HepG2 (cell line): ENCODE measurements around the gene VCAN. TPM values are rescaled to one million over a fixed set of nuclear protein-coding genes. Genes with fewer than 3 reads are reported as not detected.

Source experiments
- ATAD3A ChIP-seq: sonication (generic); formaldehyde crosslinking; IDR thresholded peaks from 2 replicates; pipeline ENCODE4 v1.4.0; 2020; ENCODE audit warnings: missing genetic modification reagents
- BORCS8-MEF2B ChIP-seq: sonication (generic); formaldehyde crosslinking; IDR thresholded peaks from 2 replicates; pipeline ENCODE4 v1.8.0; 2022; ENCODE audit warnings: mild to moderate bottlenecking, missing genetic modification reagents
- KLF16 ChIP-seq, 2 experiments: sonication (generic) in 1 of 2; formaldehyde crosslinking in 1 of 2; IDR thresholded peaks; 2 replicates each; pipeline versions ENCODE4 v1.6.1 to v1.8.0; 2016 to 2023; ENCODE audit warnings: missing genetic modification reagents in 2 of 2, missing compliant biosample characterization in 1 of 2
- NR2C2 ChIP-seq: sonication (generic); formaldehyde crosslinking; IDR thresholded peaks from 2 replicates; pipeline ENCODE4 v1.4.0; 2020; ENCODE audit warnings: missing genetic modification reagents, mild to moderate bottlenecking, moderate library complexity, borderline replicate concordance
- PLRG1 ChIP-seq: fragments of 450-650 bp; conservative IDR thresholded peaks from 2 replicates; pipeline ENCODE4 v1.6.1; 2016
- RBM39 ChIP-seq: fragments of 200-400 bp; formaldehyde crosslinking; IDR thresholded peaks from one replicate; pipeline ENCODE4 v1.6.1; 2018; ENCODE audit warnings: antibody characterized with exemption, mild to moderate bottlenecking, low read depth, low read length; ENCODE audit not compliant: poor library complexity, severe bottlenecking
- RFXAP ChIP-seq: sonication (generic); formaldehyde crosslinking; IDR thresholded peaks from 2 replicates; pipeline ENCODE4 v1.4.0; 2020; ENCODE audit warnings: missing genetic modification reagents, borderline replicate concordance
- RORA ChIP-seq: sonication (generic); formaldehyde crosslinking; IDR thresholded peaks from 2 replicates; pipeline ENCODE4 v1.5.0; 2020; ENCODE audit warnings: mild to moderate bottlenecking, missing genetic modification reagents, moderate library complexity
- SNAPC5 ChIP-seq: sonication (generic); formaldehyde crosslinking; IDR thresholded peaks from 2 replicates; pipeline ENCODE4 v1.8.1; 2023; ENCODE audit warnings: mild to moderate bottlenecking, missing genetic modification reagents, borderline replicate concordance
- TBX2 ChIP-seq: sonication (generic); formaldehyde crosslinking; IDR thresholded peaks from 2 replicates; pipeline ENCODE4 v1.5.0; 2020; ENCODE audit warnings: missing genetic modification reagents, mild to moderate bottlenecking, borderline replicate concordance
- TCF7 ChIP-seq: sonication (generic); IDR thresholded peaks from 2 replicates; pipeline ENCODE4 v1.6.1; 2016; ENCODE audit warnings: antibody characterized with exemption, low read depth
- THAP8 ChIP-seq: sonication (generic); formaldehyde crosslinking; IDR thresholded peaks from 2 replicates; pipeline ENCODE4 v1.5.1; 2020; ENCODE audit warnings: missing genetic modification reagents, mild to moderate bottlenecking, borderline replicate concordance
- ZBTB14 ChIP-seq: sonication (generic); formaldehyde crosslinking; IDR thresholded peaks from 2 replicates; pipeline ENCODE4 v1.4.0; 2020; ENCODE audit warnings: missing genetic modification reagents
- ZGPAT ChIP-seq: IDR thresholded peaks from 2 replicates; pipeline ENCODE4 v1.6.1; 2016; ENCODE audit warnings: mild to moderate bottlenecking
- ZNF20 ChIP-seq: sonication (generic); formaldehyde crosslinking; IDR thresholded peaks from 2 replicates; pipeline ENCODE4 v1.4.0; 2020; ENCODE audit warnings: mild to moderate bottlenecking, moderate library complexity, missing genetic modification reagents
- ZNF564 ChIP-seq: sonication (generic); formaldehyde crosslinking; IDR thresholded peaks from 2 replicates; pipeline ENCODE4 v1.8.1; 2023; ENCODE audit warnings: mild to moderate bottlenecking, missing genetic modification reagents
- polyA plus RNA-seq, 8 experiments: library from polyadenylated mRNA; depleted of rRNA in 3 of 8; stranded (reverse) in 7 of 8; unstranded in 1 of 8; fragments of >200 nt; fragmentation: Illumina TruSeq in 4 of 8; extraction: Trizol in 4 of 8; gene quantifications; 2 replicates each; pipeline versions ENCODE4 v1.2.1 to v1.2.3, GENCODE V29; 2011 to 2016; ENCODE audit warnings: low read depth in 4 of 8, missing spikeins in 1 of 8, mixed read lengths in 1 of 8; ENCODE audit not compliant: insufficient read depth in 1 of 8
- total RNA-seq, 5 experiments: library from RNA; depleted of rRNA; stranded (reverse); fragments of >200 nt; fragmentation: Illumina TruSeq; extraction: Trizol; gene quantifications; 2 replicates each; pipeline ENCODE4 v1.2.3, GENCODE V29; 2016; ENCODE audit warnings: low read depth in 1 of 5
- TF ChIP-seq, protein P1 (sequence below): sonication (generic); formaldehyde crosslinking; IDR thresholded peaks from 2 replicates; pipeline ENCODE4 v1.5.1; 2020; ENCODE audit warnings: mild to moderate bottlenecking, missing genetic modification reagents, moderate library complexity
- TF ChIP-seq, protein P2 (sequence below), 2 experiments: IDR thresholded peaks; 2 replicates each; pipeline ENCODE4 v1.6.1; 2011 to 2012; ENCODE audit warnings: low read length in 2 of 2, borderline replicate concordance in 1 of 2, low read depth in 1 of 2, mild to moderate bottlenecking in 1 of 2, moderate library complexity in 1 of 2

Gene VCAN
- total and polyA plus RNA-seq, 2 of the 13 experiments (the other 11 are each of a cell fraction or from before 2014, with no cell fraction given): 1.2 to 3.5 TPM

DNA sequence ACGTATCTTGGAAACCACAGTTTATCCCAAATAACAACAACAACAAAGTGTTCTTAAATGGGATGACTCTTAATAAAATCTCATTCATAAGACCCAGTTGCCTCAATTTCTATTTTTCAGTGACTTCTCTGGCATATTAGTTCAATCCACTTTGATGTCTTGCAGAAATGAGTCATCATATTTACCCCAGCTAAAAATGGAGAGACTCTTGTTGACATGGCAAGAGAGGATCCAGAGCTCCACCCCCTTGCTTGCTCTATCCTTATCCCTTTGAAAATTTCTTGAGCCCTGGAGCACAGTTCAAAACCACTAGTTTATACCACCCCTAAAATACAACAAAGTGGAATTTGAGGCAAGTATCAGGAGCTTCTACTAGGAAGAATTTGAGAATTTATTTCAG, 20.8 kb downstream of the VCAN start (continued):
- TF ChIP-seq ZBTB14 (CRISPR knock-in tag) (no peak), KLF16 (CRISPR knock-in tag; IDR thresholded peaks at IDR 0.05) (no peak), SNAPC5 (CRISPR knock-in tag) (no peak), ZGPAT (no peak), BORCS8-MEF2B (CRISPR knock-in tag) (no peak), RFXAP (CRISPR knock-in tag) (no peak), TCF7 (peak; percentile 56), PLRG1 (no peak), NR2C2 (CRISPR knock-in tag) (no peak), RORA (CRISPR knock-in tag) (no peak), ZNF20 (CRISPR knock-in tag) (no peak), ATAD3A (CRISPR knock-in tag) (no peak), TBX2 (no peak), THAP8 (CRISPR knock-in tag) (no peak), ZNF564 (no peak), RBM39 (no peak)
- TF ChIP-seq, protein P1, sequence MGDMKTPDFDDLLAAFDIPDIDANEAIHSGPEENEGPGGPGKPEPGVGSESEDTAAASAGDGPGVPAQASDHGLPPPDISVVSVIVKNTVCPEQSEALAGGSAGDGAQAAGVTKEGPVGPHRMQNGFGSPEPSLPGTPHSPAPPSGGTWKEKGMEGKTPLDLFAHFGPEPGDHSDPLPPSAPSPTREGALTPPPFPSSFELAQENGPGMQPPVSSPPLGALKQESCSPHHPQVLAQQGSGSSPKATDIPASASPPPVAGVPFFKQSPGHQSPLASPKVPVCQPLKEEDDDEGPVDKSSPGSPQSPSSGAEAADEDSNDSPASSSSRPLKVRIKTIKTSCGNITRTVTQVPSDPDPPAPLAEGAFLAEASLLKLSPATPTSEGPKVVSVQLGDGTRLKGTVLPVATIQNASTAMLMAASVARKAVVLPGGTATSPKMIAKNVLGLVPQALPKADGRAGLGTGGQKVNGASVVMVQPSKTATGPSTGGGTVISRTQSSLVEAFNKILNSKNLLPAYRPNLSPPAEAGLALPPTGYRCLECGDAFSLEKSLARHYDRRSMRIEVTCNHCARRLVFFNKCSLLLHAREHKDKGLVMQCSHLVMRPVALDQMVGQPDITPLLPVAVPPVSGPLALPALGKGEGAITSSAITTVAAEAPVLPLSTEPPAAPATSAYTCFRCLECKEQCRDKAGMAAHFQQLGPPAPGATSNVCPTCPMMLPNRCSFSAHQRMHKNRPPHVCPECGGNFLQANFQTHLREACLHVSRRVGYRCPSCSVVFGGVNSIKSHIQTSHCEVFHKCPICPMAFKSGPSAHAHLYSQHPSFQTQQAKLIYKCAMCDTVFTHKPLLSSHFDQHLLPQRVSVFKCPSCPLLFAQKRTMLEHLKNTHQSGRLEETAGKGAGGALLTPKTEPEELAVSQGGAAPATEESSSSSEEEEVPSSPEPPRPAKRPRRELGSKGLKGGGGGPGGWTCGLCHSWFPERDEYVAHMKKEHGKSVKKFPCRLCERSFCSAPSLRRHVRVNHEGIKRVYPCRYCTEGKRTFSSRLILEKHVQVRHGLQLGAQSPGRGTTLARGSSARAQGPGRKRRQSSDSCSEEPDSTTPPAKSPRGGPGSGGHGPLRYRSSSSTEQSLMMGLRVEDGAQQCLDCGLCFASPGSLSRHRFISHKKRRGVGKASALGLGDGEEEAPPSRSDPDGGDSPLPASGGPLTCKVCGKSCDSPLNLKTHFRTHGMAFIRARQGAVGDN (CRISPR knock-in tag): no peak
- TF ChIP-seq, protein P2, sequence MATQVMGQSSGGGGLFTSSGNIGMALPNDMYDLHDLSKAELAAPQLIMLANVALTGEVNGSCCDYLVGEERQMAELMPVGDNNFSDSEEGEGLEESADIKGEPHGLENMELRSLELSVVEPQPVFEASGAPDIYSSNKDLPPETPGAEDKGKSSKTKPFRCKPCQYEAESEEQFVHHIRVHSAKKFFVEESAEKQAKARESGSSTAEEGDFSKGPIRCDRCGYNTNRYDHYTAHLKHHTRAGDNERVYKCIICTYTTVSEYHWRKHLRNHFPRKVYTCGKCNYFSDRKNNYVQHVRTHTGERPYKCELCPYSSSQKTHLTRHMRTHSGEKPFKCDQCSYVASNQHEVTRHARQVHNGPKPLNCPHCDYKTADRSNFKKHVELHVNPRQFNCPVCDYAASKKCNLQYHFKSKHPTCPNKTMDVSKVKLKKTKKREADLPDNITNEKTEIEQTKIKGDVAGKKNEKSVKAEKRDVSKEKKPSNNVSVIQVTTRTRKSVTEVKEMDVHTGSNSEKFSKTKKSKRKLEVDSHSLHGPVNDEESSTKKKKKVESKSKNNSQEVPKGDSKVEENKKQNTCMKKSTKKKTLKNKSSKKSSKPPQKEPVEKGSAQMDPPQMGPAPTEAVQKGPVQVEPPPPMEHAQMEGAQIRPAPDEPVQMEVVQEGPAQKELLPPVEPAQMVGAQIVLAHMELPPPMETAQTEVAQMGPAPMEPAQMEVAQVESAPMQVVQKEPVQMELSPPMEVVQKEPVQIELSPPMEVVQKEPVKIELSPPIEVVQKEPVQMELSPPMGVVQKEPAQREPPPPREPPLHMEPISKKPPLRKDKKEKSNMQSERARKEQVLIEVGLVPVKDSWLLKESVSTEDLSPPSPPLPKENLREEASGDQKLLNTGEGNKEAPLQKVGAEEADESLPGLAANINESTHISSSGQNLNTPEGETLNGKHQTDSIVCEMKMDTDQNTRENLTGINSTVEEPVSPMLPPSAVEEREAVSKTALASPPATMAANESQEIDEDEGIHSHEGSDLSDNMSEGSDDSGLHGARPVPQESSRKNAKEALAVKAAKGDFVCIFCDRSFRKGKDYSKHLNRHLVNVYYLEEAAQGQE (IDR thresholded peaks at IDR 0.05; ENCODE audit: borderline replicate concordance in 1 of 2, low read depth in 1 of 2, low read length in 2 of 2): no peak
